Activated naive CD4-positive, alpha-beta T cell treated with anti-CD3 and anti-CD28 coated beads, Interleukin-2, amount 50 U/mL, for 72 hours (primary cell): ENCODE measurements around the gene TOX2. TPM values are rescaled to one million over a fixed set of nuclear protein-coding genes. Genes with fewer than 3 reads are reported as not detected.

Source experiments
- ATAC-seq, 2 donors: fragments of 150-1000 bp; cut with Tn5 transposase; 2 replicates each; pipeline ENCODE4 v1.10.0; 2021; ENCODE audit warnings: mild to moderate bottlenecking in 2 of 2, moderate library complexity in 2 of 2
- DNase-seq, 2 donors: peaks; one replicate each; pipeline ENCODE4 v3.0.0; 2021 to 2022; ENCODE audit warnings: low spot score in 2 of 2
- H3K27ac Mint-ChIP-seq, 2 donors: one replicate each; pipeline ENCODE4 v1.8.0; 2022; ENCODE audit warnings: mild to moderate bottlenecking in 2 of 2, mixed read lengths in 2 of 2
- H3K36me3 Mint-ChIP-seq, 2 donors: one replicate each; pipeline ENCODE4 v1.8.0; 2022; ENCODE audit warnings: mixed read lengths in 2 of 2
- H3K9me3 Mint-ChIP-seq, 2 donors: one replicate each; pipeline ENCODE4 v1.8.0; 2022; ENCODE audit warnings: mixed read lengths in 2 of 2
- total RNA-seq, 2 donors: library from RNA; stranded (reverse); gene quantifications; one replicate each; pipeline ENCODE4 v1.2.3, GENCODE V29; 2022

TOX2 gene
- total RNA-seq, 2 donors from 2014 or later, result 1.5 to 3.6 TPM

- peaks cover 0 to 27% of the 10 kb centered on the region in 2 donors for H3K9me3 Mint-ChIP-seq
- ATAC-seq (no peak), DNase-seq (no peak)
- no peak overlapping the region for H3K27ac Mint-ChIP-seq
- peaks cover 16 to 46% of the 10 kb centered on the region in 2 donors for H3K36me3 Mint-ChIP-seq
Measured at GRCh38 chr20:43909720-43910119, 4.9 kb upstream of the TOX2 start.

GRCh38 chr20:43910564-43910963 lies 4.1 kb upstream of the TOX2 start:
- ATAC-seq, result peak in 1 of 2 donors; percentile 17

GRCh38 chr20:43911066-43911465 lies 3.6 kb upstream of the TOX2 start:
- H3K36me3 Mint-ChIP-seq, result peaks cover 22 to 53% of the 10 kb centered on the region in 2 donors
- no peak overlapping the region for H3K27ac Mint-ChIP-seq
- peak in 1 of 2 donors; percentile 28 for ATAC-seq
- H3K9me3 Mint-ChIP-seq, result peaks cover 0 to 27% of the 10 kb centered on the region in 2 donors
- no peak for DNase-seq

More at GRCh38 chr20:43910564-43910963, 4.1 kb upstream of the TOX2 start:
- peak overlapping the region in 1 of 2 donors; percentile 77 for H3K27ac Mint-ChIP-seq
- peaks cover 0 to 27% of the 10 kb centered on the region in 2 donors for H3K9me3 Mint-ChIP-seq
- DNase-seq, result no peak
- H3K36me3 Mint-ChIP-seq, result peaks cover 22 to 53% of the 10 kb centered on the region in 2 donors

GRCh38 chr20:43913291-43914025 lies 1.2 kb upstream of the TOX2 start:
- H3K27ac Mint-ChIP-seq, result no peak overlapping the region
- H3K9me3 Mint-ChIP-seq, result peaks cover 0 to 22% of the 10 kb centered on the region in 2 donors
- DNase-seq (no peak), ATAC-seq (no peak)
- H3K36me3 Mint-ChIP-seq, result peaks cover 22 to 44% of the 10 kb centered on the region in 2 donors

- ATAC-seq, result peak; percentile 48 to 78
- Mint-ChIP-seq H3K9me3 (peaks cover 0 to 12% of the 10 kb centered on the region in 2 donors), H3K36me3 (peaks cover 19 to 45% of the 10 kb centered on the region in 2 donors), H3K27ac (peak overlapping the region; percentile 36 to 79)
- DNase-seq, result peak in 1 of 2 donors; percentile 34
Measured at GRCh38 chr20:43915211-43916072, 790 bp downstream of the TOX2 start.

- no peak for DNase-seq
- peaks cover 0 to 12% of the 10 kb centered on the region in 2 donors for H3K9me3 Mint-ChIP-seq
- no peak overlapping the region for H3K27ac Mint-ChIP-seq
- peak in 1 of 2 donors; percentile 17 for ATAC-seq
- H3K36me3 Mint-ChIP-seq, result peaks cover 19 to 38% of the 10 kb centered on the region in 2 donors
Measured at GRCh38 chr20:43916073-43916880, 1.6 kb downstream of the TOX2 start.

- H3K36me3 Mint-ChIP-seq, result peaks cover 19 to 34% of the 10 kb centered on the region in 2 donors
- H3K27ac Mint-ChIP-seq, result no peak overlapping the region
- ATAC-seq, result no peak
- peaks cover 0 to 12% of the 10 kb centered on the region in 2 donors for H3K9me3 Mint-ChIP-seq
- DNase-seq, result no peak
Measured at GRCh38 chr20:43916881-43917371, 2.3 kb downstream of the TOX2 start.

- H3K9me3 Mint-ChIP-seq, result peaks cover 0 to 10% of the 10 kb centered on the region in 2 donors
Measured at GRCh38 chr20:43917380-43917779, 2.7 kb downstream of the TOX2 start.

GRCh38 chr20:43919686-43920403 lies 5.2 kb downstream of the TOX2 start:
- Mint-ChIP-seq H3K36me3 (peaks cover 6 to 11% of the 10 kb centered on the region in 2 donors), H3K9me3 (no peaks in the 10 kb centered on the region), H3K27ac (no peak overlapping the region)
- ATAC-seq, result no peak
- no peak for DNase-seq

More at GRCh38 chr20:43917380-43917779, 2.7 kb downstream of the TOX2 start:
- ATAC-seq (no peak), DNase-seq (no peak)
- no peak overlapping the region for H3K27ac Mint-ChIP-seq
- peaks cover 18 to 30% of the 10 kb centered on the region in 2 donors for H3K36me3 Mint-ChIP-seq

GRCh38 chr20:43920797-43921196 lies 6.1 kb downstream of the TOX2 start:
- no peak for DNase-seq
- no peaks in the 10 kb centered on the region for H3K9me3 Mint-ChIP-seq
- no peak overlapping the region for H3K27ac Mint-ChIP-seq
- no peak for ATAC-seq
- peaks cover 0 to 5% of the 10 kb centered on the region in 2 donors for H3K36me3 Mint-ChIP-seq

GRCh38 chr20:43921227-43921780 lies 6.7 kb downstream of the TOX2 start:
- ATAC-seq (no peak), DNase-seq (no peak)
- H3K27ac Mint-ChIP-seq, result no peak overlapping the region
- no peaks in the 10 kb centered on the region for H3K9me3 Mint-ChIP-seq
- peaks cover 0 to 5% of the 10 kb centered on the region in 2 donors for H3K36me3 Mint-ChIP-seq

- H3K9me3 Mint-ChIP-seq, result no peaks in the 10 kb centered on the region
- DNase-seq, result no peak
- no peak for ATAC-seq
- H3K36me3 Mint-ChIP-seq, result peaks cover 0 to 5% of the 10 kb centered on the region in 2 donors
- H3K27ac Mint-ChIP-seq, result no peak overlapping the region
Measured at GRCh38 chr20:43922614-43923013, 8.0 kb downstream of the TOX2 start.

- Mint-ChIP-seq H3K36me3 (peaks cover 0 to 5% of the 10 kb centered on the region in 2 donors), H3K27ac (peak overlapping the region in 1 of 2 donors; percentile 33), H3K9me3 (no peaks in the 10 kb centered on the region)
- ATAC-seq (peak in 1 of 2 donors; percentile 22), DNase-seq (no peak)
Measured at GRCh38 chr20:43923322-43923721, 8.7 kb downstream of the TOX2 start.

- Mint-ChIP-seq H3K9me3 (no peaks in the 10 kb centered on the region), H3K27ac (peak overlapping the region in 1 of 2 donors; percentile 33), H3K36me3 (peaks cover 0 to 5% of the 10 kb centered on the region in 2 donors)
- ATAC-seq (no peak), DNase-seq (no peak)
Measured at GRCh38 chr20:43923917-43924316, 9.3 kb downstream of the TOX2 start.

- peak overlapping the region in 1 of 2 donors; percentile 12 for H3K27ac Mint-ChIP-seq
- peak; percentile 81 to 91 for ATAC-seq
- DNase-seq, result peak in 1 of 2 donors; percentile 54
- no peaks in the 10 kb centered on the region for H3K36me3 Mint-ChIP-seq
- no peaks in the 10 kb centered on the region for H3K9me3 Mint-ChIP-seq
Measured at GRCh38 chr20:43925215-43925614, 10.6 kb downstream of the TOX2 start.
